ENCODE data around the gene PNPLA1.
A peak's percentile ranks its signal among the peaks of the same experiment; 100 is the strongest.

The PNPLA1 gene

GRCh38 chr6:36340306-36340617, 70.4 kb downstream of the PNPLA1 start:
- DNase-seq, result no peak

GRCh38 chr6:36340618-36341454, 71.0 kb downstream of the PNPLA1 start:
- peak; percentile 72 for DNase-seq

GRCh38 chr6:36343109-36343680, 73.3 kb downstream of the PNPLA1 start:
- no peak for DNase-seq

GRCh38 chr6:36345681-36346466, 76.0 kb downstream of the PNPLA1 start:
- DNase-seq, result no peak

- no peak for DNase-seq
Measured at GRCh38 chr6:36346486-36347273, 76.8 kb downstream of the PNPLA1 start.

GRCh38 chr6:36347621-36348020, 77.8 kb downstream of the PNPLA1 start:
- no peak for DNase-seq

GRCh38 chr6:36349240-36349639, 79.4 kb downstream of the PNPLA1 start:
- no peak for DNase-seq

- no peak for DNase-seq
Measured at GRCh38 chr6:36350082-36350481, 80.2 kb downstream of the PNPLA1 start.

- DNase-seq, result no peak
Measured at GRCh38 chr6:36350681-36351571, 81.1 kb downstream of the PNPLA1 start.

- DNase-seq, result no peak
Measured at GRCh38 chr6:36352477-36353157, 82.8 kb downstream of the PNPLA1 start.

- DNase-seq, result no peak
Measured at GRCh38 chr6:36353411-36353915, 83.6 kb downstream of the PNPLA1 start.

GRCh38 chr6:36355819-36356218, 86.0 kb downstream of the PNPLA1 start:
- DNase-seq, result no peak

- no peak for DNase-seq
Measured at GRCh38 chr6:36357872-36358225, 88.0 kb downstream of the PNPLA1 start.
